Stomach (tissue), 9 donors: ENCODE data around the gene MRPL17. TPM values are rescaled to one million over a fixed set of nuclear protein-coding genes. Genes with fewer than 3 reads are reported as not detected.
"Not testable (repeated sequence)": the region's sequence is repeated elsewhere in the genome, so short reads cannot be mapped to it uniquely, and the experiment has no call there.

Source experiments
- DNase-seq, 2 donors: peaks; one replicate each; pipeline versions ENCODE4 v3.0.0 to v3.0.0-alpha.2; 2013 to 2019
- H3K27ac ChIP-seq, 5 donors: fragments of 200-600 bp in 4 of 5; sonication (generic) in 4 of 5; one replicate each; pipeline ENCODE4 v1.5.1; 2013 to 2019; ENCODE audit warnings: mild to moderate bottlenecking in 1 of 5, moderate library complexity in 1 of 5
- H3K27me3 ChIP-seq, 3 donors: fragments of 200-600 bp; sonication (generic); one replicate each; pipeline ENCODE4 v1.5.1; 2017 to 2019; ENCODE audit warnings: mixed run types in 1 of 3
- H3K36me3 ChIP-seq, 4 donors: fragments of 200-600 bp; sonication (generic); 1 replicate in 3 of 4; 2 replicates in 1 of 4; pipeline ENCODE4 v1.5.1; 2016 to 2019
- H3K4me1 ChIP-seq, 4 donors: fragments of 200-600 bp; sonication (generic); one replicate each; pipeline ENCODE4 v1.5.1; 2016 to 2019
- H3K4me3 ChIP-seq, 4 donors: fragments of 200-600 bp; sonication (generic) in 3 of 4; one replicate each; pipeline ENCODE4 v1.5.1; 2016 to 2019; ENCODE audit warnings: mild to moderate bottlenecking in 1 of 4
- H3K9me3 ChIP-seq, 4 donors: fragments of 200-600 bp; sonication (generic); one replicate each; pipeline ENCODE4 v1.5.1; 2016 to 2019
- CTCF ChIP-seq, 7 experiments: fragments of 450-650 bp in 4 of 7; fragments of 200-600 bp in 3 of 7; sonication (generic) in 3 of 7; IDR thresholded peaks; one replicate each; pipeline ENCODE4 v1.5.1; 2016 to 2019; ENCODE audit warnings: antibody characterized with exemption in 7 of 7, control low read depth in 2 of 7, mild to moderate bottlenecking in 1 of 7
- EP300 ChIP-seq: sonication (generic); formaldehyde crosslinking; IDR thresholded peaks from one replicate; pipeline ENCODE4 v1.6.1; 2017; ENCODE audit warnings: antibody characterized with exemption
- POLR2A ChIP-seq, 4 donors: fragments of 450-650 bp; IDR thresholded peaks; one replicate each; pipeline ENCODE4 v1.6.1; 2016; ENCODE audit warnings: antibody characterized with exemption in 4 of 4, control low read depth in 2 of 4, mild to moderate bottlenecking in 1 of 4, moderate library complexity in 1 of 4
- POLR2AphosphoS5 ChIP-seq, 3 donors: sonication (generic); formaldehyde crosslinking; IDR thresholded peaks; one replicate each; pipeline ENCODE4 v1.6.1; 2016; ENCODE audit warnings: antibody characterized with exemption in 3 of 3
- WGBS, 5 donors: extraction: QIAGEN DNeasy Blood & Tissue Kit in 3 of 5; methylation state at CpG; one replicate each; pipeline versions ENCODE4 v1.1.5 to v1.1.7; 2013 to 2018; 5-methylcytosine and 5-hydroxymethylcytosine counted together
- intact Hi-C: fragments of 100-400 bp; cut with DNase I; formaldehyde crosslinking; loops from one replicate; pipeline ENCODE4 v1.15.1; 2023; ENCODE audit warnings: low total_unique reads
- polyA plus RNA-seq, 3 donors: library from polyadenylated mRNA; stranded (reverse); fragments of 200-250 nt; gene quantifications; one replicate each; pipeline ENCODE4 v1.2.3, GENCODE V29; 2013
- total RNA-seq, 5 donors: library from RNA; depleted of rRNA; stranded (reverse); fragments of >200 nt; gene quantifications; one replicate each; pipeline versions ENCODE4 v1.1.0 to v1.2.3, GENCODE V29; 2014 to 2016
- donor health status: healthy with polysubstance abuse.
- donor health status: Bipolar disorder and iron deficiency.
- donor health status: healthy.

The MRPL17 gene
- total and polyA plus RNA-seq, 8 donors, result 9.0 to 148 (median 32.1) TPM

- no peak overlapping the region for H3K4me3 ChIP-seq
- H3K27ac ChIP-seq, result no peak overlapping the region
- H3K9me3 ChIP-seq, result no peaks in the 10 kb centered on the region
- no peaks in the 10 kb centered on the region for H3K27me3 ChIP-seq
- peaks cover 0 to 24% (median 3%) of the 10 kb centered on the region in 4 donors for H3K4me1 ChIP-seq
- intact Hi-C loops, result loop anchor here (10.0 kb wide), 1 partner anchor 169 kb away; no protein-coding TSS in a partner anchor
- 61 to 83% (median 77%) methylated on average over 2 of the region's 2 CpGs for WGBS, 5 donors
- H3K36me3 ChIP-seq, result no peaks in the 10 kb centered on the region
- TF ChIP-seq EP300 (no peak), POLR2A (IDR thresholded peaks at IDR 0.05) (no peak), CTCF (IDR thresholded peaks at IDR 0.05) (peak in 5 of 7 experiments; percentile 37 to 59 (median 51)), POLR2AphosphoS5 (IDR thresholded peaks at IDR 0.05) (peak in 1 of 3 donors; percentile 40)
- DNase-seq, result peak; percentile 42 to 75
Measured at GRCh38 chr11:6703247-6704063, 20.3 kb upstream of the MRPL17 start.

GRCh38 chr11:6701955-6702354, 18.8 kb upstream of the MRPL17 start:
- H3K4me1 ChIP-seq, result peaks cover 0 to 24% (median 3%) of the 10 kb centered on the region in 4 donors
- not testable (repeated sequence) for DNase-seq, H3K27me3 ChIP-seq, H3K27ac ChIP-seq, H3K9me3 ChIP-seq, H3K36me3 ChIP-seq, H3K4me3 ChIP-seq
- WGBS, 5 donors, result 22 to 51% (median 38%) methylated on average over 3 of the region's 3 CpGs
- intact Hi-C loops, result loop anchor here (10.0 kb wide), 1 partner anchor 167 kb away; no protein-coding TSS in a partner anchor

GRCh38 chr11:6695377-6695776, 12.2 kb upstream of the MRPL17 start:
- peak in 1 of 2 donors; percentile 54 for DNase-seq
- 45 to 61% (median 48%) methylated on average over 1 of the region's 1 CpG for WGBS, 5 donors

GRCh38 chr11:6694229-6694535, 11.0 kb upstream of the MRPL17 start:
- DNase-seq, result no peak
- H3K27ac ChIP-seq, result peak overlapping the region in 2 of 5 donors; percentile 48 to 55
- no peak for TF ChIP-seq EP300
- no peak for TF ChIP-seq POLR2A (IDR thresholded peaks at IDR 0.05)
- no peak for TF ChIP-seq POLR2AphosphoS5 (IDR thresholded peaks at IDR 0.05)
- TF ChIP-seq CTCF (IDR thresholded peaks at IDR 0.05), result no peak

More at GRCh38 chr11:6695377-6695776, 12.2 kb upstream of the MRPL17 start:
- Histone ChIP-seq H3K36me3 (no peaks in the 10 kb centered on the region), H3K27ac (peak overlapping the region in 4 of 5 donors; percentile 31 to 56 (median 52)), H3K4me3 (no peak overlapping the region), H3K27me3 (no peaks in the 10 kb centered on the region), H3K4me1 (peaks cover 0 to 16% (median 0%) of the 10 kb centered on the region in 4 donors), H3K9me3 (no peaks in the 10 kb centered on the region)
- intact Hi-C loops, result no loop called here
- TF ChIP-seq POLR2A (IDR thresholded peaks at IDR 0.05) (no peak), EP300 (no peak), POLR2AphosphoS5 (IDR thresholded peaks at IDR 0.05) (peak in 1 of 3 donors; percentile 13), CTCF (IDR thresholded peaks at IDR 0.05) (no peak)

More at GRCh38 chr11:6694229-6694535, 11.0 kb upstream of the MRPL17 start:
- intact Hi-C loops, result no loop called here
- WGBS, 5 donors, result 3 to 24% (median 17%) methylated on average over 1 of the region's 1 CpG
- no peak overlapping the region for H3K4me3 ChIP-seq
- peaks cover 0 to 16% (median 0%) of the 10 kb centered on the region in 4 donors for H3K4me1 ChIP-seq
- no peaks in the 10 kb centered on the region for H3K9me3 ChIP-seq
- no peaks in the 10 kb centered on the region for H3K27me3 ChIP-seq
- no peaks in the 10 kb centered on the region for H3K36me3 ChIP-seq
